Activated T-helper 1 cell treated with anti-CD3 and anti-CD28 coated beads, Interleukin-2, amount 50 U/mL, for 16 hours (primary cell): ENCODE measurements around the gene TNIK.
"Not testable (repeated sequence)": the region's sequence is repeated elsewhere in the genome, so short reads cannot be mapped to it uniquely, and the experiment has no call there.

ENCODE experiments used
- DNase-seq, 2 donors: peaks; one replicate each; pipeline ENCODE4 v3.0.0-alpha.2; 2020; ENCODE audit warnings: low read depth in 1 of 2, low spot score in 1 of 2

Gene TNIK

GRCh38 chr3:171145798-171146197 lies 314.4 kb downstream of the TNIK start:
- no peak for DNase-seq

GRCh38 chr3:171142985-171143384 lies 317.2 kb downstream of the TNIK start:
- no peak for DNase-seq

GRCh38 chr3:171140246-171140645 lies 320.0 kb downstream of the TNIK start:
- no peak for DNase-seq

GRCh38 chr3:171138027-171138426 lies 322.2 kb downstream of the TNIK start:
- DNase-seq = no peak

GRCh38 chr3:171135549-171135948 lies 324.7 kb downstream of the TNIK start:
- no peak for DNase-seq

- no peak for DNase-seq
These were observed 326.2 kb downstream of the TNIK start for GRCh38 chr3:171133796-171134569.

GRCh38 chr3:171133337-171133736 lies 326.9 kb downstream of the TNIK start:
- DNase-seq = no peak

- no peak for DNase-seq
These were observed 327.3 kb downstream of the TNIK start for GRCh38 chr3:171132873-171133272.

GRCh38 chr3:171129827-171130226 lies 330.4 kb downstream of the TNIK start:
- no peak for DNase-seq

- no peak for DNase-seq
These were observed 332.6 kb downstream of the TNIK start for GRCh38 chr3:171127611-171128010.

- no peak for DNase-seq
These were observed 333.6 kb downstream of the TNIK start for GRCh38 chr3:171126478-171127209.

- DNase-seq = no peak
These were observed 335.2 kb downstream of the TNIK start for GRCh38 chr3:171125010-171125409.

- DNase-seq = no peak
These were observed 336.3 kb downstream of the TNIK start for GRCh38 chr3:171123915-171124314.

GRCh38 chr3:171122861-171123260 lies 337.3 kb downstream of the TNIK start:
- no peak for DNase-seq

- DNase-seq = no peak
These were observed 338.0 kb downstream of the TNIK start for GRCh38 chr3:171122240-171122639.

- DNase-seq = no peak
These were observed 338.4 kb downstream of the TNIK start for GRCh38 chr3:171121801-171122200.

GRCh38 chr3:171119402-171119801 lies 340.8 kb downstream of the TNIK start:
- DNase-seq = not testable (repeated sequence)

- DNase-seq = not testable (repeated sequence)
These were observed 341.2 kb downstream of the TNIK start for GRCh38 chr3:171118993-171119392.

- DNase-seq = no peak
These were observed 343.3 kb downstream of the TNIK start for GRCh38 chr3:171116824-171117395.

GRCh38 chr3:171116365-171116764 lies 343.8 kb downstream of the TNIK start:
- no peak for DNase-seq

GRCh38 chr3:171115667-171116066 lies 344.5 kb downstream of the TNIK start:
- no peak for DNase-seq

- no peak for DNase-seq
These were observed 346.5 kb downstream of the TNIK start for GRCh38 chr3:171113716-171114115.
